HG03108 (cell line): ENCODE measurements around the gene MAST4.
"Not testable (repeated sequence)": the region's sequence is repeated elsewhere in the genome, so short reads cannot be mapped to it uniquely, and the experiment has no call there.

Source experiments
- ATAC-seq: cut with Tn5 transposase; IDR thresholded peaks from one replicate; pipeline ENCODE4 v1.9.1; 2021; ENCODE audit warnings: moderate library complexity; ENCODE audit not compliant: unreplicated experiment

Gene MAST4

DNA sequence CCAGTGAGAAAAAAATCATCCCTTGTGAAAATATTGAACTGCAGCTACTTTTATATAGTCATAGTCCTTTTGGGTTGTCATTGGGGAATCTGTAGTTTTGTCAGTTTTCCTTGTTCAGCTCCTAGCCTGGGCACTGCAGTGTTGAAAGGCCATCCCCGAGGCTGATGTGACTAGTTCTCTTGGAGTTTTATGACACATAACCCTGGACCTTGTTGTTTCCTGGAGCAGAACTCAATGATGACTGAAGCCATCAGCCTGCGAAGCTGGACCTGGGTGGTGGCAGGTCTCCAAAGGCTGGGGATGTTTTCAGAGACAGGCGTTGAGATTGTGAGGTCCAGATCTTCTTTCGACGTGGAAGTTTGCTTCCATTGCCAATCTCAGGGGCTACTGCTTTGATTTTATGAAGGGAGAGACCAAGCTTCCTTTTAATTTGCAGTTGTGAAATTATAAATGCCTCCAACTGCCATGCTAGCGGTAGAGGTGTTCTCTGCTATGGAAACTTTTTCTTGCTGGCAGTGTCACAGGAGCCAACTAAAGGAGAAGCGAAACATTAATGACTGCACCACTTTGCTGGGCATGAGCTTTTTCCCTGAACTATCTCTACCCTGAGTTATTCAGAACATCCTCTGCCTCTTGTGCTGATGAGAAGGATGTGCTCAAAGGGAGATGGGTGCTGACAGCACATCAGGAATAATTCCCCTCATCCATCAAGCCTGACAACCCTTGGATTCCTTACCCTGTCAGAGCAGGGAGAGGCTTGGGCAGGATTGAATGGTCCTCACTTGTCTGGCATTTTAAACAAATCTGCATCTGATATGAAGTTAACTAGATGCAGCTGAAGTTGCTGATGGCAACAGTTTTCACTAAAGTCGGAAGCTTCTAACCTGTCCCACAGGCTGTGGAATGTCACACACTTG, 209.6 kb downstream of the MAST4 start:
- no peak for ATAC-seq

DNA sequence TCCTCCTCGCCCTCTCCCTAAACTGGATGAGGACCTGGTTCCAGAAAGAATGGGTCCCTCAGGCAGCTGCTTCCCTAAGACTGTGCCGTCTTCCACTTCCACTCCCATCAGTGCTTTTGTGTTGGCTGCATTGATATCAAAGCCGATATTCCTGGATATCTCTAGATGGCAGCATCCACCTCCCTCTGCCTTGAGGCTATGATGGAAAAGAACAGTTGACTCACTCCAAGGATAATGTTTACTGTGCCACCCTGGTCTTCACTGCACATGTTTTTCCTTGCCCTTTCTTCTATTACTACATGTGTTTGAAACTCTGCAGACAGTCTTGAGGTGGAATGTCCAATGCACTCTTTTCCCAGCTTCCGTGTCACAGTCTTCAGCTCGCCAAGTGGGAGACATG, 211.6 kb downstream of the MAST4 start:
- ATAC-seq = no peak

DNA sequence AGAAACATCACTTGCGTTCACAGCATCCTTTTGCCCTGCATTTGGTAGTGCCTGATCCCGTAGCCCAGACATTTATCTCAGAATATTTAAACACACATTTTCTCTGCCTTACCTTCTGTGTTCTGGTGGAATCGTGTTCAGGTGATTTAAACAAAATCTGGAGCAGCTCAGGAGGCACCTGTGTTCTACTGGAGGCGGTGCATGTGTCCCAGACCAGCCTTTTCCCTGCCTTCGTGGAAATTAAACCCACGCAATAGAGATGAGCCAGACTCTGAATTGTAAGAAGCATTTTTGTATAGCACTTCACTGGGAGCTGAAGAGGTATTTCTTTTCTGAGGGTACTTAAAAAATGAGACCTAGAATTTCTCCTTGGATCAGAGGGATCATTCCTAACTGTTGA, 212.5 kb downstream of the MAST4 start:
- no peak for ATAC-seq

DNA sequence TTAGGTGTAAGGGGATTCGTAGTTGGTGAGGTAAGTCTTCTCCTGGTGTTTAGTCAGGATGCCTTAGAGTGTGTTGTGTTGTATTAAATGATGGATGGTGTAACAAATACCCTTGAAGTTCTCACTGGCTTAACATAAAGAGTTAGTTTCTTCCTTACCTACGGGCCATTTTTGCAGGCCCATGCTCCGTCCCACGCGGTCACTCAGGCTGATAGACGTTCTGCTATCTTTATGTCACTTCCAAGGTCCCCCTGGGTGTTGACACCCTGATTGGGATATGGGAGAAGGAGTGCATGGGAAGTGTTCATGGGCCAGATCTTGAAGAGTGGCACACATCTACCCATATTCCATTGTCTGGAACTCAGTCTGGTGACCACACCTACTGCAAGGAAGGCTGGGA, 214.0 kb downstream of the MAST4 start:
- ATAC-seq = no peak

DNA sequence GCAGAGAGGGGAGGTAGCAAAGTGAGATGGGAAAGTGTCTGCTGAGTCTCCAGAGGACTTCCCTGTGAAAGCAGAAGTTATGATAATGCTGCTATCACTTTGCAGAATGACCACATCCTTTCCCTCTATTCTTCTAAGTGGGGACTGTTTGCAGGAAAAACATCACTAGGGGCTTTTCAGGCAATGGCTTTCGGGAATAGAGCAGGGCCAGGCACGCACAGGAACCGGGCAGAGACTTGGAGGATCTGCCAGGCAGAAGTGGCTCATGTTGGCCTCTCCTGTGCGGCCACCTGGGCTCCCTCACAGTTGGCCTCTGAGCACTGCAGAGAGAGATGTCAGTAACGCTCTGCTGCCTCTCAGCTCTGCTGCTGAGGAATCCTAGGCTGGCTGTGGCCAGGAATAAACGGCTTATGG, 214.7 kb downstream of the MAST4 start:
- ATAC-seq = no peak

DNA sequence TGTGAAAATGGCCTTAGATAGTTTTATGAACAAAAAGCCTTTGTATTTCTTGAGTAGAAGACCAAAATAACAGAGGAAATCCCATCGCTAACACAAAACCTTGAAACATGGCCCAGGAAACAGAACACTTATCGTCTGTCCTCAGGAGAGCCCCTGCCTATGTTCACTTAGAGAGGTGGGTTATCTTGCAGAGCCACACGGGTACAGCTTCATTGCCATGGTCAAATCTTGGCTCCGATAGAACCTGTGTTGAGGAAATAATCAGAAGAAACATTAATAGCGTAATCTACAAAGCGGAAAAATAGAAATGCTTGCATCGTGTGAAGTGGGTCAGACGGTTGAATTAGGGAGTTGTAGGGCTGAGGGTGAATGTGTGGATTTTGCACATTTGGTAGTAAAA, 216.1 kb downstream of the MAST4 start:
- no peak for ATAC-seq

DNA sequence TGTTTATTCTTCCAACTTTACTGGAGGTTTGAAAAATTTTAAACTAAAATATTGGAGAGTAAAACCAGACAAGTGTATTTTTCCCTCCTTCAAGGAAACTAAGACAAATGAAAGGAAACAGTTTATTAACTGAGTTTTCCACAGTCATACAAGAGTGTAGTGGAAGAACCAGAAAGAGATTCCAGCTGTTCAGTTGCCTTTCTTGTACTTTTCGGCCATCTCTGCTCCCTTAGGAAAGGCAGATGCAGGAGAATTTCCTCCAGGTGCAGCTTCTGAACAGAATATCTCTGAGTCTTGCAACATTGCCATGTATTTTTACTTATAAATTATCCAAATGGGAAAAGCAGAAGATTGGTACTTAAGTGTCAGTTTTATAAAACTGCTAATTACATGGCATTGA, 217.1 kb downstream of the MAST4 start:
- no peak for ATAC-seq

DNA sequence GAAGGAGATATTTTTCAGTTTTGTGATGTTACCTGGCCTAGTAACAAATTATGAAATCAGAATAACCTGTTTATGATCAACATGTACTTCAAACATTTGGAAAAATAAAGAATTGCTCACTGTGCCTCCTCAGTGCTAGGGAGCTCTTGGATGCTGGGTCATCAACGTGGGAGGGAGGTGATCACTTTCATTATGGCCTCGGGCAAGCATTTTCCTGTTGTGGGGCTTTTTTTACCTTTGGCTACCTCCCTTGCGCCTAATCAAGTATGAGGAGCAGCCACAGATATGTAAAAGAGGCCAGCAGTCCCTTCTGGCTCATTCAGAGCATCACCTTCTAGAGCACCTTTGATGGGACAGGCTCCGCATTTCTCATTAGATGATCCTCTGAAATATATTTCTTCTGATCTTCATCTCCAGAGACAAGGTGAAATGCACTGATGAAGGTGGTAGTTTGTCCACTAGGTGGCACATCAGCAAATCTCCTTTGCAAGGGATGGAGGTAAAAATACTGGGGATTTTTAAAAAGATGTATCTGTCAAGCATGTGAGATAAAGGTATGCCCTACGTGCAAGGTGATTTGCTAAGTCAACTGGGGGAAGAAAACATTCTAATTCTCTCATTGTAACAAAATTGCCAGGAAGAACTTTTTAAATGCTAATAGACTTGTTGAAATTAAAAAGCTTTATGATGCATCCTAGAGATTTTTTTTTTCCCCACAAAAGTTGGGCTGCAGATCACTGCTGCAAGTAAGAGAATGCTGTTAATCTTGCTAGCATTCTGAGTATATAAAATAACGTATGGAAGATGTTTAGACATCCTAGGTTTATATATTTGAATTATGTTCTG, 218.2 kb downstream of the MAST4 start:
- ATAC-seq = no peak

DNA sequence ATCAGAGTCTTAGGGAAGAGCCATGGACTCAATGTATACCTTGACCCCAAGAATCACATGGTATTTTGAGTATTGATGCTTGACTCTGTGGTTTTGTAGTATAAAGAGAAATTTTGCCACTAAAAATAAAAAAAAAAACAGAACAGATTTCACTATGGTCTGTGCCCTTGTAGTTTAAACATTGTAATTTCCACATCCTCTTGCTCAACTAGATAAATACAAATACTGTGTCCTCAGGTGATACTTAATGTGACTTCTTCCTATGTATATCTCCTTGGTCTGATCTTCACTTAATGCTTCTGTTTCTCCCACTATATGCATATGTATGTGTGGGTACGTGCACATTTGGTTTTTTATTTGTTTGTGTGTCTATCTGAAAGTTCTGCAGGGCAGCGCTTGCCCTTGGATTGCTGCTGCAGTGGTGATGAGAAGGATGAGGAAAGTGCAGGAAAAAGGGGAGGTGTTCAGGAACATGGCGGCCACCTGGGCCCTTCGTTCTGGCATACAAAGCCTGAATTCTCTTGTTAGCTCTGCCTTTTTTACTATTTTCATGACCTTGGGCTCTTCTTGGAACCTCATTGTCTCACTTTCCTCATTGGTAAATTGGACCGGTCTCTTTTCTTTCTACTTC, 222.2 kb downstream of the MAST4 start:
- ATAC-seq = no peak

DNA sequence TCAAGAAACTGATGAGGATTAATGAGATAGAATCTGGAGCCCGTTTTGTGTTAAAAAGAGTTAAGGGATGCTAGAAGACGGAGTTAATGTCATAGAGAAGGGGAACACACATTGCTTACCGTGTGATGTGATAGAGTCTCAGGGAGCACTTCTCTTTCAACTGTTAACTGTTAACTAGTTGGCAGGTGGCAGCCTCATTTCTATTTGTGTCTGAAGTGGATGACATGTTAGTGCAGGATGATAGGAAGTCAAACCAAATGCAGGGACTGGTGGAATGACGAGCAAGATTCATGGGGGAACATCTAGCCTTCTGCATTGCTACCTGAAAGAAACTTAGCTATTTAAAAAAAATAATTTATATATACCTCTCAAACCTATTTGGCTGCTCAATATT, 222.7 kb downstream of the MAST4 start:
- no peak for ATAC-seq

DNA sequence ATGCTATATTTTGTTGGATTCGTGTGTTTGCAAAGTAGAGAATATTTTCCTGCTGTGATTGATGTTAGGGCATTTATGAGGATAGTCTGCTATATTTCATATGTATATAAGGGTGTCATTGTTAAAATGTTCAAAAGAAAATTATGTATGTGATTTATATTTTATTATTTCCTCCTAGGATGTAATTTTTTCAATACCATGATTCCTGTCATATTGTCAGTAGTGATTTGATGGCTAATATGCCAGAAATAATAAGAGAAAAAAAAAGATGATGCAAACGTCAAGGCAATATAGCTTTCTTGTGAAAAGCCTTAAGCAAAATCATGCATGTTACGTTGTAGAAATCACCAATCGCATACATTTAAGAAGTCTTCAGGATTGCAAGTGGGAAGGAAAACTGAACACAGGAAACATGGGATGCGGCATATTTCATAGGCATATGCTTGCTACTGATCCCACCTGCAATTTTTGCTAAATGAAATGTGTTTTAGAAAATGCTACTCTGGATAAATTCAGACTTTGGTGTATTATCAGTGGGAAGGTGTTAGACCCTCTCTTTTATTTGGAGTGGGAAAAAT, 224.5 kb downstream of the MAST4 start:
- no peak for ATAC-seq

DNA sequence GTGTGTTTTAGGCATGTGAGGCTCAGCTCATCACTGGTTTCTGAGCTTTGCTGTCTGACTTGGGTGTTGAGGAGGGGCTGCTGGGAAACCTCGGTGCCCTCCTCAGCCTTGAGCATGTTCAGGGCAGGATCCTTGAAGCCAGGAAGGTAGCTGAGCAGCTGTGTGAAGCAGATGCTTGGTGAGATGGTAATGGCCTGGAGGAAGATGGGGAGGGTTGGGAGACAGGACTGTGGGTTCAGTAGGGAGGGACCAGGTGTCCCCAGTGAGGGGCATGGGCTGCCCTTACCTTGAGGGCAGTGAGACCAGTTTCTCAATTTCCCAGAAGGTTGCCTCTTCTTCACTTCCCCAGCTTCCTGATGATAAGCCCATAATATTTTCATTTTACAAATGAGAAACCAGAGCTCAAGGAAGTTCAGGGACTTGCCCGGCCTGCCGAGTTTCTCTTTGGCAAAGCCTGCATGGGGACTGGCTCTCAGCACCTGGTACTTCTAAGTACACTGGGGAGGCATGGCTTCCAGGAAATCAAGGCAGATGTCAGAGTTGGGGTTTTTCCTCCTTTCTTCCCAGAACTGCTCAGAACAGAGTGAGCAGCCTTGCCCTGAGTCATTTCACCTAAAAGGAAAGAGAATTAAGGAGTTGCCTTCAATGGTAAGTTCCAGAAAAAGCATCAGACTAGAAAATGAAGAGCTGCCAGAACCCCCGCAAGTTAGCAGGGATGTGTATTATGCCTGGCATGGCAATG, 225.7 kb downstream of the MAST4 start:
- ATAC-seq = no peak

DNA sequence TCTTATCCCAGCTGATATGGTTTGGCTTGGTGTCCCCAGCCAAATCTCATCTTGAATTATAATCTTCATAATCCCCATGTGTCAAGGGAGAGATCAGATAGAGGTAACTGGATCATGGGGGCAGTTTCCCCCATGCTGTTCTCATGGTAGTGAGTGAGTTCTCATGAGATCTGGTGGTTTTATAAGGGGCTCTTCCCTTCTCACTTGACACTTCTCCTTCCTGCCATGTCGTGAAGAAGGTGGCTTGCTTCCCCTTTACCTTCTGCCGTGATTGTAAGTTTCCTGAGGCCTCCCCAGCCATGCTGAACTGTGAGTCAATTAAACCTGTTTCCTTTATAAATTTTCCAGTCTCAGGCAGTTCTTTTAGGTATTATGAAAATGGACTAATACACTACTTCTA, 226.7 kb downstream of the MAST4 start:
- not testable (repeated sequence) for ATAC-seq

DNA sequence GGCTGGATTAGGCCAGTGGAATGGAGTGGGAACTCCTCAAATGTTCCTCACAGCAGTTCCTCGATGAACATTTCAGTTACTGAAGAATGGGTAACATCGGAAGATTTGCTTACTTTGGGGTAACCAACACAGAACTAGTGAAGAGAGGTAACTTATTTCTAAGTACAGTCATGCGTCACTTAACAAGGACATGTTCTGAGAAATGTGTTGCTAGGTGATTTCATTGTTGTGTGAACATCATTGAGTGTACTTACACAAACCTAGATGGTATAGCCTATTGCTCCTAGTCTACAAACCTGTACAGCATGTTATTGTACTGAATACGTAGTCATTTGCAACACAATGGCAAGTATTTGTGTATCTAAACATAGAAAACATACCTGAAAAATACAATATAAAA, 228.3 kb downstream of the MAST4 start:
- no peak for ATAC-seq

DNA sequence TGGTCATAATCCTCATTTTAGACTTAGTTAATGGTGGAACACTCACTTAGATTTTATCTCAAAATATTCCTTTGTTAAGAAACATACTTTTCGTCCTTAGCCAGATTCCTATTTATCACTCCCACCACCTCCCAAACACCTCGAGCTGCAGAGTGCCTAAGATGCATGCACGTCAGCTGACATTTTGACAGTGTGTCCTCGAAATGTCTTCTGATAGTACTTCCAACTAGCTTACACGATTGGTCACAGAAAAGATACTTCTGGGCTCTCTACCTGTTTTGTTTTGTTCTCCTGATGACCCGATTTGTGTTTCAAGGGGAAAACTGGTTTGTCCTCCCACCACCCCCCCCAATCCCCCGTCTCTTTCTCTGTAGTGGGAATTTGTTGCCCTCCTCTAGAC, 230.1 kb downstream of the MAST4 start:
- no peak for ATAC-seq

DNA sequence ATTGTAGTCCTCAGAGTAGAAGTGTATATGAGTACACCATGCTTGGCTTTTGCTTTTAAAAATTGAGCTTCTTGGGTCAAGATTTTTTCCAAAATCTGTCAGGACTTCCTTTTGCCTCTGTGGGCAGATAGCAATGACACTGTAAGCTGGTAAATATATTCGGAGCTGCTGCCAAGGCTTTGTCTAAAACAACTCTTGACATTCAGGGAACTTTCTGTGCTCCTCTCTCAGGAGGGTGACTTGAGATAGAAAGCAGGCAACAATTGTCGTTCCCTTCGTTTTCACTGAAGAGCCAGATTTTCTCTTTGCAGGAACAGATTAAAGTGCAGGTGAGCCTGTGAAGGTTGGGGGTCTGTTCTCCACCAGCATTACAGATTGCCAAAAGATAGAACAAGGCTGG, 230.5 kb downstream of the MAST4 start:
- ATAC-seq = no peak

DNA sequence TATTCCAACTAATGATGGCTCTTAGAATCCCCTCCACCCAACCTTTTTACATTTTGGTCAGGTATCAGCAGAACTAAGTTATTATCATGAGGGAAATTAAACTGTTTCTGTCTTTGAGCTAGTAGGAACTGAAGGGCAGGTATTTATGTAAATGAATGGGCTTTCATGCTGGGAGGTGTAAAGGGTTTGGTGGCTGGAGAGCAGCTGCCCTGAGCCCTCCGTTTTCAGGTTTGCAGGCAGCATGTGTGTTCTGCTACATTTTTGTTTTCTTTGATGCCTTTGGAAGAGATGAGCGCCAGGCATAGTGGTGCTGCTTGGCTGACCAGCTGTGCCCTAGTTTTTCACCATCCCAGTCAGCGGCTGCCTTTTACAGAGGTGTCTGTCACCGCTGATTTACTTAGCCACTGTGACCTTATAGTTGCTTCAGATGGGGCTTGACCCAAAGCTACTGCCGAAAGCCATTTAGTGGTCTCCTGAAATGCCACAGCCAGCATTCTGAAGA, 231.9 kb downstream of the MAST4 start:
- no peak for ATAC-seq

DNA sequence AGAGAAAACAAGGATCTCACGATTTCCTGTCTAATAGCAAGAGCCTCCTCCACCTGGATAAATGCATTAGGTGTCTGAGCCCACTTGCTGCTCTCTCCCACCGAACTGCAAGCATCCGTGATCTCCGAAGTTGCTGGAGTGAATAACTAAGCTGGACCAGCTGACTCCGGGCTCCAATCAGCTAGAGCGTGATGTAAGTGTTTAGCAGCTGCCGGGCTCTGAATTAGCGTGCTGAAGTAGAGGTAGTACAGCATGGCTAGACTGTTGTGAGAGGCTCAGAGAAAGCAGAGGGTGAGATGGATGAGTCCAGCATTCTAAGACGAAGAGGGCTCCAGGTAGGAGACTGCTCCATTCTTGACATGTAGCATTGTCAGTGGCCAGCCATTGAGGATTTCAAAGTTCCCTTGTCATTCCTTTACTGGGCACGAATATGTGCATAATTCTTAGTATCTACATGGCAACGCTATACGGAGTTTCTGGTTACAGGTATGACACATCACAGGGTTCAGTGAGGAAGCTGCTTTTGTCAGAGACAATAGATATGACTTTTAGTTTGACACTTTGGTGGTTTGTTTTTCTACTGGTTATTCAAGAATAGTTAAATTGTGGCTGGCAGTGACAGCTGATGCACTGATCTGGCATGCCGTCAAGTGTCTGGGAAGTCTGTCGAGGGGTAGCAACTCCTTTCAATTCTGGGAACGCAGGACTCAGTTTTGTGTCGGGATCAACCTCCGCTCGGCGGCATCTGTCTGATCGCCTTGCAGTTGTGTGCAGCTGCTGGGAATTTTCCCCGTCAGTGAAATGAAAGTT, 232.6 kb downstream of the MAST4 start:
- no peak for ATAC-seq

DNA sequence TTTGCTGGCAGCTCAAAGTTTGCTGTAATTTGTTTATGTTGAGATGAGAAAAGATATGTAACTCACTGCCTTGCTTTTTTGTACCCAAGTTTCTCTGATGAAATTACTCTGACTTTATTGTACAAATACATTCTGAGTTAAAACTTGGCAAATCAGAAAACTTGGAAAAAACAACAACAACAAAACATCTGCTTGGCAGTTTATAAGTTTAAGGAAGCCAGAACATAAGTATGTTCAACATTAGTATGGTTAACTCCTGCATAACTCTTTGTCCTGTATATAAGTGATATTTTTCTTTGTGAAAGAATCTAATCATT, 233.1 kb downstream of the MAST4 start:
- ATAC-seq = no peak

DNA sequence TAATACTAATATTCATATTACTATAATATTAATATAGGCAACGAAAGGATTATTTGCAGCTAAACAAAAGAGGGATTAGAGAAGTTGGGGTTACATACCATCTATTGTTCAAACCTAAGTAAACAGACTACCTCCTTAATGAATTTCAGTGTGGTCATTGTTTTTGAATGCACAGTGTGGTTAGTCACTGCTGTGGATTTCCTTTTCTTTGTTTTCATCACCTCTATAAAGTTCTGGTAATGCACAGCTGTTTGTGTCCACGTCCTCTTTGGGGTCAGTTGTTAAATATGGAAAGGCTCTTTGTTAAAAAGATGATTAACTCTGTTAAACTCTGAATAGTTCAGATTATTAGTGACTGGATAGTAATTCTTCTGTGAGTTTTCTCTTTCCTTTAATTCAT, 233.6 kb downstream of the MAST4 start:
- no peak for ATAC-seq
